Karpas-422 (cell line): ENCODE measurements around the gene COL12A1. TPM values are rescaled to one million over a fixed set of nuclear protein-coding genes. Genes with fewer than 3 reads are reported as not detected.

Source experiments
- total RNA-seq: library from RNA; depleted of rRNA; stranded (reverse); fragments of >200 nt; shearing (Covaris generic); gene quantifications from 2 replicates; pipeline ENCODE4 v1.2.3, GENCODE V29; 2014; ENCODE audit warnings: low replicate concordance; rRNA removed

COL12A1 gene
- total RNA-seq, 1 experiment from 2014 or later, result not detected

Other genes starting within 250 kb of the COL12A1 start
- gene COX7A2, start 37.7 kb upstream of the COL12A1 start, total RNA-seq, result 161 and 346 TPM in 2 replicates
- gene TMEM30A, start 78.7 kb upstream of the COL12A1 start, total RNA-seq, result 39.6 and 78.5 TPM in 2 replicates